GM21786 (cell line): ENCODE data around the gene MOGAT3.
A peak's percentile ranks its signal among the peaks of the same experiment; 100 is the strongest.

ENCODE experiments used
- ATAC-seq: cut with Tn5 transposase; IDR thresholded peaks from one replicate; pipeline ENCODE4 v1.9.1; 2021; ENCODE audit not compliant: unreplicated experiment

The MOGAT3 gene

DNA sequence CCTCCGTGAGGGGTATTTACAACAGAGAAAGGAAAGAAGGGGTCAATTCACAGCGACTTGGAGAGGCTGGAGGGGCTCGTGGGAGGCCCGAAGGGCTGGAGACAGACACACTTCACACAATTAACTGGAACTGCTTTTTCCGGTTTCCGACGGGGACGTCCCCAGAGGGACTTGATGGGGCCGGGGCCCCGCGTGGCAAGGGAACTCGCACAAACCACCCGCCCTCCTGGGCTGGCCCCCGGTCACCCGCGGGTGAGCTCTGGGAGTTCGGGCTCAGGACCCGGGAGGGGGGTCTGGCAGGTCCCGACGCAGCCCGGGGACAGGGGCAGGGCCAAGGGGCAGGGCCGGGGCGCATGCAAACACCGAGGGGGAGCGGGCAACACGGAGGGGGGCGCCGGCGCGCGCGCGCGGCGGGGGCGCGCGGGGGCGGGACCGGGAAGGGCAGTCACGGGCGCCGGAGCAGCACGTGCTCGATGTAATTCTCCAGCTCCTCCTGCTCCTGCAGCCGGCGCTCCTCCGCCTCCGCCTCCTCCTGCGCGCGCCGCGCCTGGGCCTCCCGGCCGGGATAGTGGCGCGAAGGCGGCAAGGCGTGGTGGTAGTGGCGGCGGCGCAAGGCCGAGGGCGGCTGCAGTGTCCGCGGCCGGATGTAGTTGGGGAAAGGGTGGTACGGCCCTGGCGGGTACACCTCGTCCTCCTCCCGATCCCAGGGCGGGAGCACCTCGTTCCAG is 38.1 kb downstream of the MOGAT3 start:
- no peak for ATAC-seq

DNA sequence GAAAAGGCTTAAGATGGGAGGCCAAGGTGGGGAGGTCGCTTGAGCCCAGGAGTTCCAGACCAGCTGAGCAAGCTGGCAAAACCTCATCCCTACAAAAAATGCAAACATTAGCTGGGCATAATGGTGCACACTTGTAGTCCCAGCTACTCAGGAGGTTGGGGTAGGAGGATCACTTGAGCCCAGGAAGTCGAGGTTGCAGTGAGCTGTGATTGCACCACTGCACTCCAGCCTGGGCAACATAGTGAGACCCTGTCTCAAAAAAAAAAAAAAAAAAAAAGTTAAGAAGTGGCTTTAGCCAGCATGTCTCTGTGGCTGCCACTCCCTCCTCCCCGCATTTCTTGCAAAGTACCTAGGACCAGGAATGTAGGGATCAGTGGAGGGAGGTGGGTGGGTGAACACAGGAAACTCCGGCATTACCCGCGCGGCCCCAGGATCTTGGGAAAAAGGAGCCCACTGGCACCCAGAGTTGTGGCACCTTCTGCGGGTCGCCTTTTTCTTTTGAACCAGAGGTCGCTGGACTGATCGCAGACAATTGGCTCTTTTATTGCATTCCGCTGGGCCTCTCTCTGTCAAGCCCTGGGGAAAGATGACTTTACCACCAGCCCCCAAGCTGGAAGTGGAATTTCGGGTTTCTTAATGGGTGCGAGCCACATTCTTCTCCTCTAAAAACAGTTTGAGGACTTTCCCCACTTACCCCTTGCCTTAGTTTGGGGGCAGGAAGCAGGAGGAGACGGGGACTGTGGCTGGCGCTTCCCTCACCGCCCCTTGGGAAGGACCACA is 39.0 kb downstream of the MOGAT3 start:
- no peak for ATAC-seq

DNA sequence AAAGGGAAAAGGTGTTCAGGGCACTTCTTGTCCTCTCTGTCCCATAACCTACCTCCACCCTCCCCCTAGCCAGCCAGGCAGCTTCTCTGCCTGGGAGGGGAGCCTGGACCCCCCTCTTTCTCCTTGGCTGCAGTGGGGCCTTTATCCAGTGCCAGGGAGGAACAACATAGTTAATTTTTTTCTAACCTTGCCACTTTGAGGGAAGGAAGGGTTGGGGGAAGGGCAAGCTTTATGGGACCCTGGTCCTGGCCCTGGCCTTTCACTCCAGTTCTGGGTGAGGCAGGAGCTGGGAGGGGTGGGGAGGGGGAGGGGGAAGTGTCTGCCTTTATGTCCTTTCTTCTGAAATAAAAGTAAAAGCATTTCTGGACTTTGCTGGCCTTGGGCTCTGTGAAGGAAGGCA is 39.9 kb downstream of the MOGAT3 start:
- ATAC-seq = no peak

DNA sequence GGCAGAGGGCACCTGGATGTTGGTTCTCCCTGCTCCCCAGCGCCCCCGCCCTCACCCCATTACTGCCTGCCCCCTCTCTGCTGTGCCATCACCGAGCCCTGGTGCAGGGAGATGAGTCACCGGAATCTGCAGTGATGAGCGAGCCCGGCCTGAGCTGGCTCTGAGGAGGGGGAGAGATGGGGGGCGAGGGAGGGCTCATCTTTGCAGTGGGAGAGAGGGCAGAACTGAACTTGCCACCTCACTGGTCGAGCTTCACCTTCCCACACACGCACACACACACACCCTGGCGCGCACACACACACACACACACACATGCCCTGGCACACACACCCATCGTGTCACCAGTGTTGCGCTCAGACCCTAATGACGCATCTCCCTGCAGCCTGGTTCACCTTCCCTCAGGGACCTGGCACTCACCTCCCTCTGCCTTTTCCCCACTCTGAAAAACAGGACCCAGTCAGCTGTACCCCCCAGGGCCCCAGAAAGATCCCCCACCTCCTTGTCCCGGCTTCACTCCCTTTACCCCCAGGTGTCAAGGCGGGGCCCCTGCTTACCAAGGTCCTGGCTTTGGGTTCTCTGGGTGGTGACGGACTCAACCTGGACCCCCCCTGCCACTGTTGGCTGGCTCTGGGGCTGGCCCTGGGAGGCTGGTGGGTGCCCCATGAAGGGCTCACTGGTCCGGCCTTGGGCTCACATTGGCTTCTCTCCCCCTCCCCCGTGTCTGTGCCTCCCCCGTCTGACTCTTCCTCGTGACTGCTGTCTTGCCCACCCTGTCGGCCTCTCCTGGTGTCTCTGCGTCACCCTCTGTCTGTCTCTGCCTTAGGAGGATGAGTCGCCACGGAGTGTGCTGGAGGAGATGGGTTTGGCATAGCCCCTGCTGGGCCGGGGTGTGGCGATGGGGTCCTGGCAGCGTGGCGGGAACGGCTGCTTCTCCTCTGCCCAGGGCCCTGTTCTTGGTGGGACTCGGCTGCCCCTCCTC is 40.9 kb downstream of the MOGAT3 start:
- no peak for ATAC-seq

DNA sequence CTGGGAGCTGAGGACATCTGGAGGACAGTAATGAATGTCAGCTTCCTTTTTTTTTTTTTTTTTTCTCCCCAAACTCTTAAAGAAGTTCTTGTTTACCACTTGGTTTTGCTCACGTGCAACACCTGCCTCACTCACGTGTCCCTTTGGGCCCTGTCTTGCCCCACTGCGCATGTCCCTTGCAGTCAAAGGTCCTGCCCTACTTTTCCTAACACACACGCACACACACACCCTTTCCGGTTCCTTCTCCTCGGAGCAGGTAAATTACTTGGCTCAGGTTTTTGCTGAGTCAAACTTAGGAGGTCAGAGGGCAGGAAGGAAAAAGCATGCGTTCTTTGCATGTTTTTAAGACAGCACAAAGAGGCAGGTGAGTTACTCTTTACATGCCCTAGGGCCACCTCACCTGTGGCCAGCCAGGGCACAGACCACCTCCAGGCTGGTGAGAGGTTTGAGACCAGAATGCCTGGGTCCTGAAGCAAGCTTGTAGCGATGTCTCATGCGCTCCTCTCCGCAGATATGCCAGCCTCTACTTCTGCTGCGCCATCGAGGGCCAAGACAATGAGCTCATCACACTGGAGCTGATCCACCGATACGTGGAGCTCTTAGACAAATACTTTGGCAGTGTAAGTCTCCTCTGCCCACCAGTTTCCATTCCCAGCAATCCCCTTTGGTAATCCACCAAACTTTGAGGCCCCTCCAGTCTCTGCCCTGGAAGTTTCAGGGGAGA is 43.8 kb downstream of the MOGAT3 start:
- ATAC-seq = no peak

DNA sequence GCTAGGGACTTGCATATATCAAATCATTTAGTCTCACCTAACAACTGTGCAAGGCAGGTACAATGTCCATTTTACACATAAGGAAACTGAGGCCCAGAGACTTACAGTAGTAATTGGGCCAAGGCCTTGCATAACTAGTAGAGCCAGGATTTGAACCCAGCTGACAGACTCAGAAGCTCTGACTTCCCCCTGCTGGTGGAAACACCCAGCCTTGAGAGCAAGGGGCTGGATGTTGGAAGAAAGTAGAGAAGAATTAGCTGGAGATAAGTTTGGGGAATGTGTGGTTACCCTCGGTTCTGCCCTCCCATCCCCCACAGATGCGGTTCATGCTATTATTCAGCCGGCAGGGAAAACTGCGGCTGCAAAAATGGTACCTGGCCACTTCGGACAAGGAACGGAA is 44.6 kb downstream of the MOGAT3 start:
- ATAC-seq = no peak

DNA sequence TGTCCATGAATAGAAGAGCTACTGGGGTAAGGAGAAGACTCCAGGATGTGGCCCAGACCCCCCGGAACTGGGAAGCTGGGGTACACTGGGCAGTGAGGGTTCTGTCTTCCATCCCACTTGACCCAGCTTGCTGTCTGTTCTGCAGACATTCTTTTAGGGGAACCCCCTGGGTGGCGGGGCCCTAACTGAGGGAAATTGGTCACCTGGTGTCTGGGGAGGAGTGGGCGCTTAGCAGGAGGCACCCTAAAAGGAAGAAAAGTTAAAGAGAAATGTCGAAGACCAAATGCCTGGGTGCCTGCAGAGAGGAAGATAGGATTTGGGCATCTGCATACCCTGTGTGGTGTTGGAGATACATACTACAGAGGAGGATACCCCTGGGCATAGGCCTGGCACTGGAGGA is 45.5 kb downstream of the MOGAT3 start:
- no peak for ATAC-seq

DNA sequence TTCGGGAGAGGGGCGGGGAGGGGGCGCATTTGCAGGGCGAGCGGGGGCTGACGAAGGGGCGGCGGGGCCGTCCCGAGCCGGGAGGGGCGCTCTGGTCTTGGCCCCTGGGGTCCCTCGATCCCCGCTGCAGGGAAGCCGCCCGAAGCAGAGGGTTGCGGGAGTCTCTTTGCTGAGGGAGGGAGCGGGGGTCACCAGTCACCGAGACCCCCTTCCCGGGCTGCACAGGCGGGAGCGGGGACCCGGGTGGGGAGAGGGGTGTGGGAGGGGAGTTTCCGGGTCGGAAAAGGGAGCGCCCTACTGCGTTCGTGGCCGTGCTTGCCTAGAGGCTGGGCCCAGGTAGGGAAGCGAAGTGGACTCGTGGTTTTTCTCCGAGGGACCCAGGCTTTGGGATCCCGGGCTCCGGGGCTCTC is 46.1 kb downstream of the MOGAT3 start:
- peak; percentile 19 for ATAC-seq

DNA sequence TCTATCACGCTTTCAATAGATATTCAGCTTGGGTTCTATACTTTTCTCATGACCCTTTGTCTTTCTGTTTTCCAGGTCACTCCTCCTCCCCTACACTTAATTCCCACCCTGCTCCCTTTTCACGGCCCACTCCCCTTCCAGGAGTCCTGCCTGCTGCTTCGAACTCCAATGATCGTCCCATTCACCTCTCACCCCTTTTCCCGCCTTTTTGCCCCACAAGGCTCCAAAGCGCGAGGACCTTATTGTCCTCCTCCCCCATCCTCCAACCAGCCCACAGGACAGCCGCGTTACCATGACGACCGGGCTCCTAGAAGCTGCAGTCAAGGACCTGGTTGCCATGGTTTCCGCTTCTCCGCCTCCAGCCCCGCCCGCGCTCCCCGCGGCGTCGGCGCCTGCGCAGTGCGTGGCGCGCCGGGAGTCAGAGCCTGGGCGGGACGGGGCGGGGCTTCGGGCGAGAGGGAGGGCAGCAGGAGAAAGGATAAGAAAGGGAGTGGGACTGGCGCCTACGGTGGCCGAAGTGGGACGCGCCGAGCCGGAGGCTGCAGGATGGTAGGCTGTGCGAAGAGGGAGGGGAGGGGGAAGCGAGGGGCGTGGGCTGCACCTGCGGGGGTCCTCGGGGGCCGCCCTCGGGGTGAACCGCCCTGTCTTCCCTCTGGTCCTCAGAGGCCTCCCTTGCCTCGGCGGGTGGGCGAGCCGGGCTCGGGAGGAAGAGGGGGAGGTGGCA is 46.7 kb downstream of the MOGAT3 start, which contains the start of gene AP1S1:
Gene AP1S1, plus strand, starts transcription at position 508 of the 724 bp plus-strand sequence. Its CDS starts 39 bp downstream, at position 547.
- peak; percentile 73 for ATAC-seq

DNA sequence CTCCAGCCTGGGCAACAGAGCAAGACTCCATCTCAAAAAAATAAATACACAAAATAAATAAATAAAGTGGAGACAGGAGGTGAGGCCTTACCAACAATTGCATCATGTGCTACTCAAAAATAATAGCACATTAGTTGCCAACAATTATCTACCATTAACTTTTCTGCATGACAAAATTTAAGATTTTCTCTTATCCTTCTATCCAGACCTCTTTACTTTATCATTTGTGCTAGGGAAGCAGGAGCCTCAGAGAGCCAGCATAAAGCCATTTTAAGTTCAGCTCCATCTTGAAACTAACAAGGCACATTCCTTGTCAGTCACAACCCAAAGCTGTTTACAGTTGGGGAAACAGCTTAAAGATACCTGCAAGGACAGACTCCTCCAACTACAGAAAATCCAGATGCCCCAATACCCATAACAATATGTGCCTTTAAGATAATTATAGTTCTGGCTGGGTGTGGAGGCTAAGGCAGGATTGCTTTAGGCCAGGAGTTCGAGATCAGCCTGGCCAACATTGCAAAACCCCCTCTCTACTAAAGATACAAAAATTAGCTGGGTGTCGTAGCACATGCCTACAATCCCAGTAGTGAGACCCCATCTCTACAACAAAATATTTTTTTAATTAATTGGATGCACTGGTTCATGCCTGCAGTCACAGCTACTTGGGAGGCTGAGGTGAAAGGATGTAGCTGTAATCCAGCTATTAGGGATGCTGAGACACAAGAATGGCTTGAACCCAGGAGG is 48.8 kb downstream of the MOGAT3 start:
- ATAC-seq = no peak
